Testis (tissue), 3 donors: ENCODE data around the gene RFT1. TPM values are rescaled to one million over a fixed set of nuclear protein-coding genes. Genes with fewer than 3 reads are reported as not detected.

Source experiments
- polyA plus RNA-seq: library from polyadenylated mRNA; stranded (reverse); fragments of 350-450 nt; fragmentation: Illumina TruSeq; extraction: RNeasy Lipid Tissue Mini Kit (QIAGEN cat#74804); gene quantifications from one replicate; pipeline ENCODE4 v1.2.3, GENCODE V29; 2014; ENCODE audit warnings: low read depth, low replicate concordance; ENCODE audit not compliant: insufficient read depth
- total RNA-seq, 2 donors: library from RNA; depleted of rRNA; stranded (reverse); fragments of >200 nt; gene quantifications; one replicate each; pipeline ENCODE4 v1.2.3, GENCODE V29; 2016

RFT1 gene
- total and polyA plus RNA-seq, 3 donors from 2014 or later = 27.2 to 36.8 (median 33.9) TPM

Other genes starting within 250 kb of the RFT1 start
- 10 to 100 TPM; 33.2 to 42.9 TPM for gene STIMATE, start 232.9 kb downstream of the RFT1 start, total RNA-seq
- gene STIMATE, start 232.9 kb downstream of the RFT1 start, polyA plus RNA-seq = 16.7 TPM
- gene SFMBT1, start 84.4 kb downstream of the RFT1 start, total RNA-seq = 100 to 1,000 TPM in 1 of 2 donors, 10 to 100 TPM in 1; 82.4 to 143 TPM
- 158 TPM for gene SFMBT1, start 84.4 kb downstream of the RFT1 start, polyA plus RNA-seq
- gene PRKCD, start 30.8 kb upstream of the RFT1 start, total RNA-seq = 10 to 100 TPM; 36.3 to 44.5 TPM
- gene PRKCD, start 30.8 kb upstream of the RFT1 start, polyA plus RNA-seq = 42.3 TPM
- 100 to 1,000 TPM; 112 to 184 TPM for gene TKT, start 125.6 kb upstream of the RFT1 start, total RNA-seq
- gene TKT, start 125.6 kb upstream of the RFT1 start, polyA plus RNA-seq = 99.9 TPM
- gene DCP1A, start 217.1 kb upstream of the RFT1 start, total RNA-seq = 10 to 100 TPM; 31.3 to 35.6 TPM
- 20.9 TPM for gene DCP1A, start 217.1 kb upstream of the RFT1 start, polyA plus RNA-seq